ENCODE measurements around the gene PDE7B. TPM values are rescaled to one million over a fixed set of nuclear protein-coding genes. Genes with fewer than 3 reads are reported as not detected.

PDE7B gene
- total and polyA plus RNA-seq, 4 donors = 0.75 to 5.2 (median 1.3) TPM

DNA sequence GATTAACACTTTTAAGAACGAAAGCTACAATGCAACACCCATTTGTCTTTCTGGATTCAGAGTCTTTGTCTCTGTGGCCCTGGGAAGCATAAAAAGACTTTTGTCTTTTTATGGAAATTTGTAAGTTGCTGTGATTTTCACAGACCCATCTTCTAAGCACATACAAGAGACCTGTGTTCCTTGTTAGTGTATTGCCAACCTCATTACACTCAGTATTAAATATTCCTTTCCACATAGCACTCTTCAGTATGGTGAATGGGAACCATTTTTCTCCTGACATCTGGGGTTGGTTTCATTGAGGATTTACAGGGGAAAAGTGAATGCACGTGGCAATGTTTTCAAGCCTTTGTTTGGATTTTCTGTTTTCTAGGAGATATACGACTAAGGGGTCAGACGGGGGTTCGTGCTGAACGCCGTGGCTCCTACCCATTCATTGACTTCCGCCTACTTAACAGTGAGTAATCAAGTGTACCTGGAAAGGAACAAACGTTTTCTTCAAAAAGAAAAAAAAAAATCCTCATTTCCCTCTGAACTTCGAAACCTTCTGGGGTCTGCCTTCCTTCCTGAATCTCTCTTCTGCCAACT, 257.0 kb downstream of the PDE7B start:
- Histone ChIP-seq H3K4me1 (ENCODE audit: control insufficient read depth in 4 of 4, insufficient read depth in 4 of 4, low read length in 3 of 4) (peaks cover 2 to 18% (median 2%) of the 10 kb centered on the region in 4 donors), H3K9ac (ENCODE audit: low read depth in 1 of 2, low read length in 2 of 2) (no peak overlapping the region), H3K27me3 (ENCODE audit: control insufficient read depth in 4 of 4, insufficient read depth in 4 of 4, low read length in 3 of 4) (no peaks in the 10 kb centered on the region), H3K36me3 (ENCODE audit: control insufficient read depth in 4 of 4, insufficient read depth in 3 of 4, low read depth in 1 of 4, low read length in 3 of 4) (no peaks in the 10 kb centered on the region), H3K27ac (ENCODE audit: low read depth in 1 of 2, low read length in 2 of 2) (no peak overlapping the region), H3K9me3 (ENCODE audit: control insufficient read depth in 4 of 4, low read length in 3 of 4) (no peaks in the 10 kb centered on the region), H3K4me3 (ENCODE audit: low read depth in 1 of 3, low read length in 3 of 3) (no peak overlapping the region)
- 65% methylated on average over 10 of the region's 10 CpGs for WGBS
- DNase-seq (ENCODE audit: low spot score) = no peak
- TF ChIP-seq, protein P1, sequence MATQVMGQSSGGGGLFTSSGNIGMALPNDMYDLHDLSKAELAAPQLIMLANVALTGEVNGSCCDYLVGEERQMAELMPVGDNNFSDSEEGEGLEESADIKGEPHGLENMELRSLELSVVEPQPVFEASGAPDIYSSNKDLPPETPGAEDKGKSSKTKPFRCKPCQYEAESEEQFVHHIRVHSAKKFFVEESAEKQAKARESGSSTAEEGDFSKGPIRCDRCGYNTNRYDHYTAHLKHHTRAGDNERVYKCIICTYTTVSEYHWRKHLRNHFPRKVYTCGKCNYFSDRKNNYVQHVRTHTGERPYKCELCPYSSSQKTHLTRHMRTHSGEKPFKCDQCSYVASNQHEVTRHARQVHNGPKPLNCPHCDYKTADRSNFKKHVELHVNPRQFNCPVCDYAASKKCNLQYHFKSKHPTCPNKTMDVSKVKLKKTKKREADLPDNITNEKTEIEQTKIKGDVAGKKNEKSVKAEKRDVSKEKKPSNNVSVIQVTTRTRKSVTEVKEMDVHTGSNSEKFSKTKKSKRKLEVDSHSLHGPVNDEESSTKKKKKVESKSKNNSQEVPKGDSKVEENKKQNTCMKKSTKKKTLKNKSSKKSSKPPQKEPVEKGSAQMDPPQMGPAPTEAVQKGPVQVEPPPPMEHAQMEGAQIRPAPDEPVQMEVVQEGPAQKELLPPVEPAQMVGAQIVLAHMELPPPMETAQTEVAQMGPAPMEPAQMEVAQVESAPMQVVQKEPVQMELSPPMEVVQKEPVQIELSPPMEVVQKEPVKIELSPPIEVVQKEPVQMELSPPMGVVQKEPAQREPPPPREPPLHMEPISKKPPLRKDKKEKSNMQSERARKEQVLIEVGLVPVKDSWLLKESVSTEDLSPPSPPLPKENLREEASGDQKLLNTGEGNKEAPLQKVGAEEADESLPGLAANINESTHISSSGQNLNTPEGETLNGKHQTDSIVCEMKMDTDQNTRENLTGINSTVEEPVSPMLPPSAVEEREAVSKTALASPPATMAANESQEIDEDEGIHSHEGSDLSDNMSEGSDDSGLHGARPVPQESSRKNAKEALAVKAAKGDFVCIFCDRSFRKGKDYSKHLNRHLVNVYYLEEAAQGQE (IDR thresholded peaks at IDR 0.05) = no peak
- no peak for TF ChIP-seq HNF4G (IDR thresholded peaks at IDR 0.05)
- TF ChIP-seq, protein P2, sequence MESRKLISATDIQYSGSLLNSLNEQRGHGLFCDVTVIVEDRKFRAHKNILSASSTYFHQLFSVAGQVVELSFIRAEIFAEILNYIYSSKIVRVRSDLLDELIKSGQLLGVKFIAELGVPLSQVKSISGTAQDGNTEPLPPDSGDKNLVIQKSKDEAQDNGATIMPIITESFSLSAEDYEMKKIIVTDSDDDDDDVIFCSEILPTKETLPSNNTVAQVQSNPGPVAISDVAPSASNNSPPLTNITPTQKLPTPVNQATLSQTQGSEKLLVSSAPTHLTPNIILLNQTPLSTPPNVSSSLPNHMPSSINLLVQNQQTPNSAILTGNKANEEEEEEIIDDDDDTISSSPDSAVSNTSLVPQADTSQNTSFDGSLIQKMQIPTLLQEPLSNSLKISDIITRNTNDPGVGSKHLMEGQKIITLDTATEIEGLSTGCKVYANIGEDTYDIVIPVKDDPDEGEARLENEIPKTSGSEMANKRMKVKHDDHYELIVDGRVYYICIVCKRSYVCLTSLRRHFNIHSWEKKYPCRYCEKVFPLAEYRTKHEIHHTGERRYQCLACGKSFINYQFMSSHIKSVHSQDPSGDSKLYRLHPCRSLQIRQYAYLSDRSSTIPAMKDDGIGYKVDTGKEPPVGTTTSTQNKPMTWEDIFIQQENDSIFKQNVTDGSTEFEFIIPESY (IDR thresholded peaks at IDR 0.05) = no peak
- no peak for TF ChIP-seq FOXA2 (IDR thresholded peaks at IDR 0.05)
- no peak for TF ChIP-seq NR2F2 (IDR thresholded peaks at IDR 0.05)
- no peak for TF ChIP-seq YY1 (IDR thresholded peaks at IDR 0.05)
- no peak for TF ChIP-seq EGR1 (IDR thresholded peaks at IDR 0.05; ENCODE audit: low read depth in 2 of 2)
- no peak for TF ChIP-seq JUND (IDR thresholded peaks at IDR 0.05)

DNA sequence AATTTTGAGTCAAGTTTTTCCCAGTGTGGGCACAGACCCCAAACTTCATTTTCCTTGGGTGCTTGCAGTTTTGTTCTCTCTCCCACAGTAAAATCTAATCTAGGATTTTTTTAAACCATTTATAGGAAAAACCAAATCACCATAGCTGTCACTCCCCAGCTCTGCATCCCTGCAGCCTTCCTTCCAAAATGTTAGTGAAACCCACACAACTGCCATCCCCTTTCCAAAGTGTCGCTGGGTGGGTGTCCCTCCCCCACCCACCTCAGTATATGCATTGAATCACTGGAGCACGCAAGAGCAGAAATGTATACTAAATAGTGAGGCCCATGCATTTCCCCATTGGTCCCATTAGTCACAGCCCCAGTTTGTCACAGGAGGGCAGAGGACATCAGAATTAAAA, 260.3 kb downstream of the PDE7B start:
- Histone ChIP-seq H3K36me3 (ENCODE audit: control insufficient read depth in 4 of 4, insufficient read depth in 3 of 4, low read depth in 1 of 4, low read length in 3 of 4) (no peaks in the 10 kb centered on the region), H3K4me1 (ENCODE audit: control insufficient read depth in 4 of 4, insufficient read depth in 4 of 4, low read length in 3 of 4) (no peaks in the 10 kb centered on the region), H3K27ac (ENCODE audit: low read depth in 1 of 2, low read length in 2 of 2) (no peak overlapping the region), H3K9ac (ENCODE audit: low read depth in 1 of 2, low read length in 2 of 2) (no peak overlapping the region), H3K27me3 (ENCODE audit: control insufficient read depth in 4 of 4, insufficient read depth in 4 of 4, low read length in 3 of 4) (no peaks in the 10 kb centered on the region), H3K4me3 (ENCODE audit: low read depth in 1 of 3, low read length in 3 of 3) (no peak overlapping the region), H3K9me3 (ENCODE audit: control insufficient read depth in 4 of 4, low read length in 3 of 4) (no peaks in the 10 kb centered on the region)
- DNase-seq (ENCODE audit: low spot score) = no peak
- 89% methylated on average over 2 of the region's 2 CpGs for WGBS
- no peak for TF ChIP-seq RXRA (IDR thresholded peaks at IDR 0.05)
- no peak for TF ChIP-seq EGR1 (IDR thresholded peaks at IDR 0.05; ENCODE audit: low read depth in 2 of 2)
- no peak for TF ChIP-seq GABPA (IDR thresholded peaks at IDR 0.05 in 1 of 2, conservative IDR thresholded peaks at IDR 0.05 in 1 of 2)
- TF ChIP-seq HNF4G (IDR thresholded peaks at IDR 0.05) = no peak
- TF ChIP-seq TAF1 (conservative IDR thresholded peaks at IDR 0.05) = no peak
- no peak for TF ChIP-seq YY1 (IDR thresholded peaks at IDR 0.05)
- TF ChIP-seq, protein P2 (IDR thresholded peaks at IDR 0.05) = no peak
